T-helper 2 cell treated with Interferon-gamma antibody and Interleukin-4, amounts not matched to agents 100 ng/mL and 5 ng/mL, for 36 hours (primary cell): ENCODE results near the gene IL17RB. TPM values are rescaled to one million over a fixed set of nuclear protein-coding genes. Genes with fewer than 3 reads are reported as not detected.

Experiments
- intact Hi-C: fragments of 100-400 bp; cut with micrococcal nuclease; formaldehyde crosslinking; loops from one replicate; pipeline ENCODE4 v1.15.1; 2023
- total RNA-seq: library from RNA; stranded (reverse); gene quantifications from 2 replicates; pipeline ENCODE4 v1.2.3, GENCODE V29; 2022

Gene IL17RB, protein sequence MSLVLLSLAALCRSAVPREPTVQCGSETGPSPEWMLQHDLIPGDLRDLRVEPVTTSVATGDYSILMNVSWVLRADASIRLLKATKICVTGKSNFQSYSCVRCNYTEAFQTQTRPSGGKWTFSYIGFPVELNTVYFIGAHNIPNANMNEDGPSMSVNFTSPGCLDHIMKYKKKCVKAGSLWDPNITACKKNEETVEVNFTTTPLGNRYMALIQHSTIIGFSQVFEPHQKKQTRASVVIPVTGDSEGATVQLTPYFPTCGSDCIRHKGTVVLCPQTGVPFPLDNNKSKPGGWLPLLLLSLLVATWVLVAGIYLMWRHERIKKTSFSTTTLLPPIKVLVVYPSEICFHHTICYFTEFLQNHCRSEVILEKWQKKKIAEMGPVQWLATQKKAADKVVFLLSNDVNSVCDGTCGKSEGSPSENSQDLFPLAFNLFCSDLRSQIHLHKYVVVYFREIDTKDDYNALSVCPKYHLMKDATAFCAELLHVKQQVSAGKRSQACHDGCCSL
- total RNA-seq: 58.0 and 63.5 TPM in 2 replicates

DNA sequence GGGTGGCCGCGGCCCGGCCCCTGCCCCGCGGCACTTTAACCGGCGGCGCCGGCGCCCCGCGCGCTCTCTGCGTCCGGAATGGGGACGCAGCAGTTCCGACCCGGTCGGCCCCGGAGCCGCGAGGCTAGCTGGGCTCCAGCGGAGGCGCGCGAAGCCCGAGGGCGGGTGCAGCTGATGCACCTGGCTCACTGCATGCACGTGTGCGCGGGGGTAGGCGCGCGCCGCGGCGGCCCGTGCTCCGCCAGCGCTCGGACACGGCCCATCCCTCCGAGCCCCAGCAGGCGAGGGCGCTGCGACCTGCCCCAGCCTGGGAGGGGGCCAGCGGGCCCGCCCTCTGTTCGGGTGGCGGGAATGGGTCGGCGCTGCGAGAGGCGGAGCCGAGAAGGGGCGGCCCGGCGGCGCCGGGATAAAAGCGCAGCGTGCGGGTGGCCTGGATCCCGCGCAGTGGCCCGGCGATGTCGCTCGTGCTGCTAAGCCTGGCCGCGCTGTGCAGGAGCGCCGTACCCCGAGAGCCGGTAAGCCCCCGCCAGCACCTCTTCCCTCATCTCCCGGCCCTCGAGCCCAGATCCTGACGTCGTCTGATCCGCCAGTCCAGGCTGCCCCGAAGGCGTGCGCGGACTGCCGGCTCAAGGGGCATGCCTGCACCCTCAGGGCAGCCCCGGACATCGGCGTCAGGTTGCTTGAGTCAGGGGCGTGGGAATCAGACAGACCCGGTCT, at the start of gene IL17RB, which contains the start of gene CHDH:
Gene IL17RB, plus strand, starts transcription at position 435 of the 717 bp plus-strand sequence. Its CDS starts 21 bp downstream, at position 456.
Gene CHDH, minus strand, starts transcription at position 286 of the 717 bp plus-strand sequence. CDS start 22,411 bp downstream, outside the sequence.
- intact Hi-C loops: loop anchor here (5.0 kb wide), 1 partner anchor 119 kb away; no protein-coding TSS in a partner anchor

DNA sequence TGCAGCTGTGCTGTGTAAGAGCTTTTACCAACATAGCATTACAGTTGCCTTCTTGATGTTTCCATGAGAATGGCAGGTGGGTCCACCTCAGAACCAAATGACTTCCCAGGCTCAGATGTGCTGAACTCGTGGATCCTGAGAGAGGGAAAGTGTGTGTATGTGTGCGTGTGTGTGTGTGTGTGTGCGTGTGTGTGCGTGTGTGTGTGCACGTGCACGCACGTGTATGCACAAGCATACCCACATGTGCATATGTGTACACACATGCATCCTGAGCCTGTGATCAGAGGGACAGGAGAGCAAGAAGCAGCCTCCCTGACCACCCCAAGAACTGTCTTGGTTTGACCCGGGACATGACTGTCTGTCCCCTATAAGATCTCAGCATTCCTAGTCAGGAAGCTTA, 48.2 kb upstream of the IL17RB start:
- intact Hi-C loops: no loop called here

DNA sequence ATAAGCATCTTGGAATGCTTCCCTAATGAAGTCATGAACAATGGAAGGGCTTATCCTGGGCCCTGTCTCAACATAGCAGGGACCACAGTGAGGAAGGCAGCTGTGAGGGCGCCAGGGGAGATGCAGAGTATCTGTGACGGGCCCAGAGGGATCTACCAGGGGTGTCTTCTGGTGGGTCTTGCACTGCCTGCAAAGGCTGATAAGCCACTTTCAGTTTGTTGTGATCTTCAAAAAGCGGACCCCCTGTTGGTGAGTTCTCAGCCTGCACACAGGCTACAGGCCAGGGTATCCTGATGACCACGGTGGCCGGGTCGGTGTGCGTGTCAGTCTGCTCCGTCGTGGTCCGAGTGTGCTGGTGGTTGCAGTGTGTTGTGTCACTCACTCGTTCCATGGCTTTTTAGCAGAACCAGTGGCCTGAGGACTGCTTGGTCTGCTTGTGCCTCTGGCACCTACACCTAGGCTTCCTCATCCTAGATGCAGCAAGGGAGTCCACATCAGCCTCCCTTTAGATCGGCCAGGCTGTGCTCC, 47.0 kb upstream of the IL17RB start:
- intact Hi-C loops: no loop called here

DNA sequence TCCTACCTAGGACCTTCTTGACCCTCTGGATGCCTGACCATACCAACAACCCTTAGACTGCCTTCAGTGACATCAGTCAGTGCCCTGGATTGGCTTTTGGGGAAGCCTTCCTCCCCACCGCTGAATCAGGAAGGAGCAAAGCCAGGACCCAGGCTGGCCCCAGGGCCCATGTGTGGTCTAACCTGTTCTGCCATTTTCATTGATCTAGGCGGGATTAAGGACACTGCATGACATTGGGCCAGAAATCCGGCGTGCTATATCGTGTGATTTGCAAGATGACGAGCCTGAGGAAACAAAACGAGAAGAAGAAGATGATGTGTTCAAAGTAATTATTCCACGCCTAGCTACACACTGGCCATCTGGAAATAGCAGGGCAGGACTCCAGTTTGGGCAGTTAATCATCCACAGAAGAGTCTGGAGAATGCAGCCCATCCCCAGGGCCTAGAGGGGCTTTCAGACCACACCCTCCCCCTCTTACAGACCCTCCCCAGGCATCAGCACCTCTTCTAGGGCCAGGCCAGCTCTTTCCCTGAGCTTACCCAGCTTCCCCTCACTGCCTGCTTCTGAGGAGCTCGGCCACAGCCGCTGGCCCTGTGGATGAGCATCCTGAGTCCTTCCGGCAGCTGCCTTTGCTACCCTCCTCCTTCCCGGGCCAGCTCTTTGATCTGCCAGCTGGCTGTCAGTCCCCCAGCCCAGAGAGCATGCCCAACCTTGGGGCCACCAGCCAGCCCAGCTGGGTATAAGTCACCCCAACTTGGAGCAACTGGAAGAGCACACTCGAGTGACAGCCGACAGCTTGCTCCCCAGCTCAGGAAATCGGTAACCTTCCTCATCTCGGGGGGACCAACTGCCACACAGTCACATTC, 46.1 kb upstream of the IL17RB start:
- intact Hi-C loops: no loop called here

DNA sequence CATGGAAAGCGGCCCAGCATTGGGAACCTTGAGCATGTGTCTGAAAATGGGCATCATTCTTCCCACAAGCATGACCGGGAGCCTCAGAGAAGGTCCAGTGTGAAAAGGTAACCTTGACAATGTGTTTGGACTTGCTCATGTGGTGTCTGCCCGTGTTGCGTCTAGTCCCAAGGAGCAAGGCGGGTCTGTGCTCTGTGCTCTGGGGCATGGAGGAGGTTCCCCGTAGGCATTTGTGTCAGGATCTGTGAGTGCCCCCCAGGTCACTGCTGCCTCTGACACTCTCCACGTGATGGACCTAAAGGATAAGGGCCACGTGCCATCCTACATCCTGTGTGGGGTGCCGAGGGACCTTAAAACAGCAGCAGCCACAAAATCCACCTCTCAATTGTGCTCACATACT, 45.0 kb upstream of the IL17RB start:
- intact Hi-C loops: no loop called here

DNA sequence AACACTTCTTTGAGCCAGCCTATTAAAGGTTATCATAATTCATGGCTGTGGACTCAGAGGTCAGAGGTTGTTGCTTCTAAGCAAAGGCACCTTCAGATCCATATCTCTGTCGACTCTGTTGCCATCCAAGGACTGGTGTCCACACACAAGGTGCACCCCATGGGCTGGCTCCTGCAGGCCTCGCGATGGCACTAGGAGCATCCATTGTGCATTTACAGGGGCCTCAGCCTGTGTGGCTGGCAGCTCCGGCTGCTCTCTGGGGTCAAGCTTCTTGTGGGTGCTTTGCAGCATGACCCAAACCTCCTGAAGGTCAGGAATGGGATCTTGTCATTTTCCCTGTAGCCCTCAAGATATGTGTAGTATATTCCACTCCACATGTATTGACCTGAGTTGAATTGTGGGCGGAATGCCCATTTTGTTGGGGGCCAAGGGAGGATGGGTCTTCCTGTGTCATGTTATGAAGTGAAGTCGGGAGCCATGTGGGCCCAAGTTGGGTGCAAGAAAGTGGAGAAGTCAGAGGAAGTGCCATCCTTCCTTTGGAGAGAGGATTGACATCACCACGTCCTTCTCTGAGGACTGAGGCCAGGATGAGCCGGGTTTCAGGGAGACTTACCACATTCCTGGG, 44.0 kb upstream of the IL17RB start:
- intact Hi-C loops: no loop called here

DNA sequence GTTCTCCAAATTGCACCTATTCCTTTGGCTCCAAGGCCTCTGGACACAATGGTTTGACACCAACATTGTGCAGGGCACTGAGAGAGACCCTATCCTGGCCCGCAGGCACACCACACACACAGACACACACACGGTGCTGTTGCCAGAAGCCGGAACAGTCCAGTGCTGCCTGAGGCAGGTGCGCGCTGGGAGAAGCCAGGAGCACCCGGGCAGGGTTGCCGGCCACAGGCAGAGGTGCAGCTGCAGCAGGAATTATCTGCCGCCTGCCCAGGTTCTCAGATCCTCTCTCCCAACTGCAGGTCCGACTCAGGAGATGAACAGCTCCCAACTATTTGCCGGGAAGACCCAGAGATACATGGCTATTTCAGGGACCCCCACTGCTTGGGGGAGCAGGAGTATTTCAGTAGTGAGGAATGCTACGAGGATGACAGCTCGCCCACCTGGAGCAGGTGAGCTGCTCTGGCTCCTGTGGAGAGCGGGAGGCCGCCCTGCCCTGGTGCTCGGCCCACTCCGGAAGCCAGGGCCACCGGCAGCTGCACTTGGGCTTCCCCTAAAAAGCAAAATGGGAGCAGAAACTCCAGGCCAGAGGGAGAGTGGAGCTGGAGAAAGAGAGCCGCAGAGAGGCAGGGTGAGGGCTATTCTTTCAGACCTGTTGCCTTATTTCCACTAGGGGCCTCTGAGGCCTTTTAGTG, 43.1 kb upstream of the IL17RB start:
- intact Hi-C loops: no loop called here

DNA sequence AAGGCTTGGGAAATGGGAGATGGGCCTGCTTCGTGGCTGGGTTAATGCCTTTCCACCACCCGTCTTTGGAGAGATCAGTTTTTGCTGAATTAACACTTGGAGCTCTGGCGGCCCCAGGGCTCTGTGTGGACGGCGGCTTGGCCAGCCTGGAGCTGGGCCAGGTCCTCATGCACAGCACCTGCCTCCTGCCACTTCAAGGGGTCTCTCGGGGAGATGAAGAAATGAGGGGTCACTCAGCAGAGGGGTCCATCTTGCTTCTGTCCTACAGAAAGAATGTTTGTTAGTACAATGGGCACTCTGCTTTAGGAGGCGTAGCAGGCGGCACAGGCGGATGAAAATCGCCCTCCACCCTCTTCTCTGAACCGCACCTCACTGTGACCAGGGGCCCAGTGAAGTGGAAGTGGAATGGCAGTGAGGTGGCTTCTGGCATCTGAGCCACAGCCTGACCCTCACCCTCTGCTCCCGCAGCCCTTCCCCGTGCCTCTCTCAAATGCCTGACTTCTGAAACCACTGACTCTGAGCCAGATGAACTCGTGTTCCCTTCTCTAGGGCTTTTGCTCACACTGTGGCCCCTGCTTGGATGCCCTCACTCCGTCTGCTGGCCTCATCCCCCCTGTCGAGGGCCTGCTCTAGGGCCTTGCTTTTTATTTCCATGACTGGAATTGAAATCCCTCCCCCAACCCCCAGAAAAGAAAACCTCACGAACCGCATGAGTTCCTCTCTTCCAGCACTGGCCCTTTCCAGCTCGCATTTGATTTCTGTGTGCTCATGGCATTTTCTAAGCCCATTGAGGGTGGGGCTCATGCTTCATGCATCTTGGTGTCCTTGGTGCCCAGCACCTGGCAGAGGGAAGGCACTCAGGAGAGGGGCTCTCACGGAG, 42.3 kb upstream of the IL17RB start:
- intact Hi-C loops: no loop called here

DNA sequence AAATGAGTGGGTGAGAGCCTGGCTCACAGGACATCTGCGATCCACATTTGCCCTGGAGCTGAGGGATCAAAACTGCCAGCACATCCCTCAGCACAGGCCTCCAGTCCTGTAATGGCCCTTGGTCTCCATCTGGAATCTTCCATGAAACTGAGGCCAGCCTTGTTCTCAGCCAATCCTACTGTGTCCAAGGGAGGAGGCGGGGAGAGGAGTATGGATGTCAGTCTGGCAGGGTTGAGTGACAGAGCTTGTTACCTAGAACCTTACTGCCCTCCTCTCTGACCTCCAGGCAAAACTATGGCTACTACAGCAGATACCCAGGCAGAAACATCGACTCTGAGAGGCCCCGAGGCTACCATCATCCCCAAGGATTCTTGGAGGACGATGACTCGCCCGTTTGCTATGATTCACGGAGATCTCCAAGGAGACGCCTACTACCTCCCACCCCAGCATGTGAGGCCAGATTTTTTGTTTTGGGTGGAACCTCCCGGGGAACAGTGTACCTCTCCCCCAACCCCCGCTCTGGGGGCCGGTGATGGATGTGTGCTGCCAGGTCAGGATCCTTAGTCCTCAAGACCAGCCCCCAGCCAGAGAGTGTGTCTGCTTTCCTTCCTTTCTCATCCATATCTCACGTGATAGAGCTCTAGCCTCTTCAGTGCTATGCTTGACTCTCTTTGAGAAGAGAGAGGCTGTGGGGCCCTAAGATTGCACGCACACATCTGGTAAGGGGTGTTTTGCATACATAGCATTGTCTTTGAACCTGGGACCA, 41.5 kb upstream of the IL17RB start:
- intact Hi-C loops: no loop called here

DNA sequence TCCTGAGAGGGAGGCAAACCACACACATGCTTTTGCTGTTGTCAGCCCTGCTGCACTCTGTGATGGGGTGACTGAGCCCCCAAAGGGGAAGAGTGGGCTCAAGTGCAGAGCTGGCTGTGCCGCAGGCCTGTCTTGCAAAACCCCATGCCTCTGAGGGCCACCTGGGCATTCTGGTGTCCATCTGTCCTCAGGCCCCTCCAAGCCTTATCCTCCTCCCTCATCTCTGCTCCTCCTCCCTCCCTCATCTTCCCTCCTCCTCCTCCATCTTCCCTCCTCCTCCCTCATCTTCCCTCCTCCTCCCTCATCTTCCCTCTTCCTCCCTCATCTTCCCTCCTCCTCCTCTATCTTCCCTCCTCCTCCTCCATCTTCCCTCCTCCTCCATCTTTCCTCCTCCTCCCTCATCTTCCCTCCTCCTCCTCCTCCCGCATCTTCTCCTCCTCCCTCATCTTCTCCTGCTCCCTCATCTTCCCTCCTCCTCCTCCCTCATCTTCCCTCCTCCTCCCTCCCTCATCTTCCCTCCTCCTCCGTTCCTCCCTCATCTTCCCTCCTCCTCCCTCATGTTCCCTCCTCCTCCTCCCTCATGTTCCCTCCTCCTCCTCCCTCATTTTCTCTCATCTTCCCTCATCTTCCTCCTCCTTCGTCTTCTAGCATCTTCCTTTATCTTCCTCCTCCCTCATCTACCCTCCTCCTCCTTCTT, 40.8 kb upstream of the IL17RB start:
- intact Hi-C loops: no loop called here

DNA sequence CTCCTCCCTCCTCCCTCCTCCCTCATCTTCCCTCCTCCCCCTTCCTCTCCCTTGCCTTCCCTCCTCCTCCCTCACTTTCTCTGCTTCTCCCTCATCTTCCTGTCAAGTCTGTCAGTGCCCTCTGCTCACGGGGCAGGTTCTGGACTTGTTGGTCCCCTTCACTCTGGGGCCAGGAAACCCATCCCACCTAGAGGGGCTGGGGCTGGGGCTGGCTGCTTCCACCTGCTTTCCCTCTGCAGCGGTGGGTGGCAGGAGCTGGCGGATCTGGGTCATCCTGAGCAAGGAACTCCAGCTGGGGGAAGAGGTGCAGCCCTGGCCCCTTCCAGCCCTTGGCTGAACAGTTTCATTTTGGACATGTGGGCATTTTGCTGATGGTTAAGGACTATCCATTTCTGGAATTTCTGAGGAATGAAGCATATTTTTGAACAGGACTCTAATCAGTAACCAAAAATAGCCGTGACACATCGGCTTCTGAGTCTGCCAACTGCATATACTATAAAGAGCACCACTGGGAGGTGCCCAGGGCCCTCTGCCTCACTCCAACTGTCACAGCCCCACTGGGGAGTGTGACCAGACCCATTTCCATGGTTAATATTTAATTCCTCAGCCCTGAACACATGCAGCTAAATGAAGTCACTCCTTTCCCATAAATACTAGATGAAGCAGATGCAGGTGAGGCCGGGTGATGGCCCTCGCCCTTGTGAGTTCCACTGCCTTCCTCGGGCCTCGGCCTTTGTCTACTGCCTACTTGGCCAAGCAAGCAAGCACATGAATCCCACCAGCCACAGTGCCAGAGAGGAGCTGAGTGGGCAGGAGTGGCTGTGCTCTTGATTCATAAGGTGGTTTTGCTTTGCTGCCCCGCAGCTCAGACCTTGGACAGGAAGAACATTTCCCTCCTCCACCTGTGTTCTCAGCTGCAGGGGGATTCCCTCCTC, 39.9 kb upstream of the IL17RB start:
- intact Hi-C loops: no loop called here

DNA sequence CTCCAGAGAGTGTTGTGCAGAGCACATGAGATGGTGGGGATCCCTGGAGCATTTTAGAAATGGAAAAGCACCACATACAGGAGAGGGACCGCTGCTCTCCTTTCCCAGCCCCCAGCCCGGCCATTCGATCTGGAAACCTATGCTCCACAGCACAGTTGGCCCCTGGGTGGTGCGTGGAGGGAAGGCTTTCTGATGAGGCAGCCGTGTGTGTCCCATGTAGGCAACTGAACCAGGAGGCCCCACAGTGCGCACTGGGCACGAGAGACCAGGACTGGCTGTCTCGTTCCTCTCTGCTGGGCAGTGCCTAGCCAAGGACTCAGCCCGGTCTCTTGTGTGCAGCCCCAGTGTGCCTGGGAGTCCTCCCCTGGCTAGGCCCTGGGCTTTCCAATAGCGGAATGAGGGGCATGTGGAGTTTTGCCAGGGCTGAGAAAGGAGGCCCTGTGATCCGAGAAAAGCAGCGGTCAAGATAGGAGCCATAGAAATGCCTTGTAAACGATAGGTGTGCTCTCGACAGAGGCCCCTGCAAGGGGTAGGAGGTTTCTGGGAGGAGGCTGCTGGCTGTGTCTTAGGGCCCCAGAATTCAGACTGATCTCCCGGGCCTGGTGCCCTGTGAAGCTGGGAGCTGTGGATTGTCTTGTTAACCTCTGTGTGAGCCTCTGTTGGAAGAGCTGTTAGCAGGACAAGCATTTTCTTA, 39.1 kb upstream of the IL17RB start:
- intact Hi-C loops: no loop called here

DNA sequence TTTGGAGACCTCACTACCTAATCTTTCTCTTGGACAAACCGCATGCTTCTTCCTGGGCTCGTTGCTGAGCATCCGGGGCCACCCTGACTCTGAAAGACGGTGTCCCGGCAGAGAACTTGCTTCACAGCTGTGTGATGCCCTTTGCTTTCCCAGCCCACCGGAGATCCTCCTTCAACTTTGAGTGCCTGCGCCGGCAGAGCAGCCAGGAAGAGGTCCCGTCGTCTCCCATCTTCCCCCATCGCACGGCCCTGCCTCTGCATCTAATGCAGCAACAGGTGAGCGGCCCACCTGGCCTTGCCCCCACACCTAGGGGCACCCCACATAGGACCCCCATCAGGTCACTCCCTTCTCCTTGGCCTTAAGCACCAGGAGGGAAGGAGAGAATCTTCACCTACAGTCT, 37.9 kb upstream of the IL17RB start:
- intact Hi-C loops: no loop called here

DNA sequence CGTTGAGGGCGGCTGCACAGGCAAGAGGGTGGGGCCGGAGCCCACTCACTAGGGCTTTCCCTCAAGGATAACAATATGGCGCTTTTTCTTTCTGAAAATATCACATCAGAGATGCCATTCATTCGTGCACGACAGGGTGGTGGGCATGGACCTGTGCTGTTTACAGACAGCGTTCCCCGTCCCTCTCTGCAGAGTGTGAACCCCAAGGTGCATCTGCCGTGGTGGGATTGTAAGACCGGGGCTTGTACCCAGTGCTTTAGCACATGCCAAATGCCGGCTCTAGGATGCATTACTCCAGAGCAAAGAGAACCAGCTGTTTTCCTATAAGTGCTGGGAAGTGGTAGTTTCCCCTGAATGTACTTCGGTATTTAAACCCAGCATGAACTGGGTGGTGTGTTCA, 37.1 kb upstream of the IL17RB start:
- intact Hi-C loops: no loop called here

DNA sequence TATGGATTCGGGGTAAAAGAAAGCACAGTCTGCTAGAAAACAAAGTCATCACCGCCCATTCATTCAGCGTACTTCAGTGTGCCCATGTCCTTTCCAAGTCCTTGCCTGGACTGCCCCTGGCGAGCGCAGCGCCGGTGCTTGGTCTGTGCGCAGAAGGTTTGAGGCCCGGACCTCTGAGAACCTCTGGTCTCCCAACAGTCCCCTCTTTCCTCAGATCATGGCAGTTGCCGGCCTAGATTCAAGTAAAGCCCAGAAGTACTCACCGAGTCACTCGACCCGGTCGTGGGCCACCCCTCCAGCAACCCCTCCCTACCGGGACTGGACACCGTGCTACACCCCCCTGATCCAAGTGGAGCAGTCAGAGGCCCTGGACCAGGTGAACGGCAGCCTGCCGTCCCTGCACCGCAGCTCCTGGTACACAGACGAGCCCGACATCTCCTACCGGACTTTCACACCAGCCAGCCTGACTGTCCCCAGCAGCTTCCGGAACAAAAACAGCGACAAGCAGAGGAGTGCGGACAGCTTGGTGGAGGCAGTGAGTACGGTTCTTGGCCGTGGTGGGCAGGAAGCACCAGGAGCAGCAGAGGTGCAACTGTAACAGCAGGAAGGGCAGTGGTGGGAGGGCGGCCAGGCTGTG, 36.5 kb upstream of the IL17RB start:
- intact Hi-C loops: no loop called here
